GM19099 (cell line): ENCODE results near the gene MEI1.

ENCODE experiments used
- POLR2A ChIP-seq: IDR thresholded peaks from 3 replicates; pipeline ENCODE4 v1.6.1; 2011; ENCODE audit warnings: low read depth; ENCODE audit not compliant: insufficient read length; ENCODE audit errors: extremely low read depth

The MEI1 gene

GRCh38 chr22:41845380-41846267, 146.3 kb downstream of the MEI1 start:
- no peak for TF ChIP-seq POLR2A

GRCh38 chr22:41846268-41846987, 147.1 kb downstream of the MEI1 start:
- no peak for TF ChIP-seq POLR2A

GRCh38 chr22:41847300-41847699, 148.0 kb downstream of the MEI1 start:
- no peak for TF ChIP-seq POLR2A

- TF ChIP-seq POLR2A: no peak
Measured at GRCh38 chr22:41848468-41848867, 149.2 kb downstream of the MEI1 start.
